HG03103 (cell line): Measurements from ENCODE around the gene MAP3K21.

Experiments
- ATAC-seq: cut with Tn5 transposase; IDR thresholded peaks from one replicate; pipeline ENCODE4 v1.9.1; 2021; ENCODE audit warnings: low read depth; ENCODE audit not compliant: unreplicated experiment

Gene MAP3K21

GRCh38 chr1:233323718-233324117 is 3.8 kb upstream of the MAP3K21 start:
- ATAC-seq = no peak

GRCh38 chr1:233326319-233326718 is 1.2 kb upstream of the MAP3K21 start:
- no peak for ATAC-seq

GRCh38 chr1:233326811-233327650 is 493 bp upstream of the MAP3K21 start:
- peak; percentile 91 for ATAC-seq

- peak; percentile 9 for ATAC-seq
Observed at GRCh38 chr1:233328142-233328921, 808 bp downstream of the MAP3K21 start.

- no peak for ATAC-seq
Observed at GRCh38 chr1:233331676-233332519, 4.4 kb downstream of the MAP3K21 start.

- no peak for ATAC-seq
Observed at GRCh38 chr1:233333086-233333485, 5.6 kb downstream of the MAP3K21 start.

GRCh38 chr1:233334092-233334491 is 6.6 kb downstream of the MAP3K21 start:
- no peak for ATAC-seq

GRCh38 chr1:233336554-233337456 is 9.3 kb downstream of the MAP3K21 start:
- ATAC-seq = no peak

GRCh38 chr1:233337505-233337904 is 10.0 kb downstream of the MAP3K21 start:
- ATAC-seq = no peak

GRCh38 chr1:233338102-233338501 is 10.6 kb downstream of the MAP3K21 start:
- ATAC-seq = no peak

- ATAC-seq = no peak
Observed at GRCh38 chr1:233340031-233340555, 12.6 kb downstream of the MAP3K21 start.

GRCh38 chr1:233340966-233341516 is 13.5 kb downstream of the MAP3K21 start:
- ATAC-seq = no peak

GRCh38 chr1:233342086-233342485 is 14.6 kb downstream of the MAP3K21 start:
- ATAC-seq = no peak

- no peak for ATAC-seq
Observed at GRCh38 chr1:233343262-233343661, 15.7 kb downstream of the MAP3K21 start.

- ATAC-seq = no peak
Observed at GRCh38 chr1:233347338-233347737, 19.8 kb downstream of the MAP3K21 start.

GRCh38 chr1:233349137-233349536 is 21.6 kb downstream of the MAP3K21 start:
- no peak for ATAC-seq

GRCh38 chr1:233354983-233355382 is 27.5 kb downstream of the MAP3K21 start:
- no peak for ATAC-seq

GRCh38 chr1:233355841-233356704 is 28.5 kb downstream of the MAP3K21 start:
- ATAC-seq = peak; percentile 74

GRCh38 chr1:233356705-233356987 is 29.1 kb downstream of the MAP3K21 start:
- peak; percentile 30 for ATAC-seq
